Measurements from ENCODE around the gene PSMC5.

GRCh38 chr17:63817736-63818385 is 9.4 kb upstream of the PSMC5 start:
- TF ChIP-seq, protein P1, sequence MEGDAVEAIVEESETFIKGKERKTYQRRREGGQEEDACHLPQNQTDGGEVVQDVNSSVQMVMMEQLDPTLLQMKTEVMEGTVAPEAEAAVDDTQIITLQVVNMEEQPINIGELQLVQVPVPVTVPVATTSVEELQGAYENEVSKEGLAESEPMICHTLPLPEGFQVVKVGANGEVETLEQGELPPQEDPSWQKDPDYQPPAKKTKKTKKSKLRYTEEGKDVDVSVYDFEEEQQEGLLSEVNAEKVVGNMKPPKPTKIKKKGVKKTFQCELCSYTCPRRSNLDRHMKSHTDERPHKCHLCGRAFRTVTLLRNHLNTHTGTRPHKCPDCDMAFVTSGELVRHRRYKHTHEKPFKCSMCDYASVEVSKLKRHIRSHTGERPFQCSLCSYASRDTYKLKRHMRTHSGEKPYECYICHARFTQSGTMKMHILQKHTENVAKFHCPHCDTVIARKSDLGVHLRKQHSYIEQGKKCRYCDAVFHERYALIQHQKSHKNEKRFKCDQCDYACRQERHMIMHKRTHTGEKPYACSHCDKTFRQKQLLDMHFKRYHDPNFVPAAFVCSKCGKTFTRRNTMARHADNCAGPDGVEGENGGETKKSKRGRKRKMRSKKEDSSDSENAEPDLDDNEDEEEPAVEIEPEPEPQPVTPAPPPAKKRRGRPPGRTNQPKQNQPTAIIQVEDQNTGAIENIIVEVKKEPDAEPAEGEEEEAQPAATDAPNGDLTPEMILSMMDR (IDR thresholded peaks at IDR 0.05; ENCODE audit: low read length): no peak
- no peak for TF ChIP-seq EZH2 (IDR thresholded peaks at IDR 0.05; ENCODE audit: borderline replicate concordance, low read length)

All from OCI-LY1 (cell line).